GM08714 (cell line): Measurements from ENCODE around the gene GPBP1L1.

Experiments
- H3K4me3 ChIP-seq: fragments of 200-500 bp; sonication (Bioruptor generic); 2 replicates; pipeline ENCODE4 v1.5.1; 2014; ENCODE audit warnings: mild to moderate bottlenecking, low read length, inconsistent platforms
- ZNF274 ChIP-seq: IDR thresholded peaks from 2 replicates; pipeline ENCODE4 v1.6.1; 2012; ENCODE audit warnings: mild to moderate bottlenecking, low read depth, low read length

Gene GPBP1L1

GRCh38 chr1:45630429-45630828 is 55.9 kb downstream of the GPBP1L1 start:
- TF ChIP-seq ZNF274: no peak
- no peak overlapping the region for H3K4me3 ChIP-seq

- no peak for TF ChIP-seq ZNF274
- H3K4me3 ChIP-seq: no peak overlapping the region
Observed at GRCh38 chr1:45629035-45629434, 57.3 kb downstream of the GPBP1L1 start.

GRCh38 chr1:45623972-45624371 is 62.4 kb downstream of the GPBP1L1 start, which contains the start of gene CCDC17:
TSS of gene CCDC17 (minus strand) at chr1:45624054. CDS start at chr1:45623909, 145 bp downstream.
- no peak within 1 kb of the TSS for H3K4me3 ChIP-seq
- TF ChIP-seq ZNF274: no peak

GRCh38 chr1:45622524-45623394 is 63.6 kb downstream of the GPBP1L1 start:
- TF ChIP-seq ZNF274: no peak
- no peak overlapping the region for H3K4me3 ChIP-seq

GRCh38 chr1:45621895-45622523 is 64.3 kb downstream of the GPBP1L1 start:
- no peak for TF ChIP-seq ZNF274
- no peak overlapping the region for H3K4me3 ChIP-seq

GRCh38 chr1:45621501-45621836 is 64.9 kb downstream of the GPBP1L1 start:
- TF ChIP-seq ZNF274: no peak
- no peak overlapping the region for H3K4me3 ChIP-seq

GRCh38 chr1:45620588-45621500 is 65.5 kb downstream of the GPBP1L1 start:
- TF ChIP-seq ZNF274: no peak
- H3K4me3 ChIP-seq: no peak overlapping the region

GRCh38 chr1:45619149-45619921 is 67.0 kb downstream of the GPBP1L1 start:
- no peak overlapping the region for H3K4me3 ChIP-seq
- no peak for TF ChIP-seq ZNF274

GRCh38 chr1:45617618-45618017 is 68.7 kb downstream of the GPBP1L1 start:
- no peak overlapping the region for H3K4me3 ChIP-seq
- no peak for TF ChIP-seq ZNF274

GRCh38 chr1:45615885-45616284 is 70.4 kb downstream of the GPBP1L1 start:
- H3K4me3 ChIP-seq: no peak overlapping the region
- no peak for TF ChIP-seq ZNF274

- TF ChIP-seq ZNF274: no peak
- H3K4me3 ChIP-seq: no peak overlapping the region
Observed at GRCh38 chr1:45612941-45613579, 73.3 kb downstream of the GPBP1L1 start.

GRCh38 chr1:45610589-45611226 is 75.6 kb downstream of the GPBP1L1 start:
- TF ChIP-seq ZNF274: no peak
- H3K4me3 ChIP-seq: no peak overlapping the region
